ELF-1 (cell line): ENCODE measurements around the gene RNF225.
"Not testable (repeated sequence)": the region's sequence is repeated elsewhere in the genome, so short reads cannot be mapped to it uniquely, and the experiment has no call there.

Experiments used
- DNase-seq: peaks from one replicate; pipeline ENCODE4 v3.0.0-alpha.2; 2016; ENCODE audit warnings: low read depth, low spot score

RNF225 gene

GRCh38 chr19:58395220-58395978 lies at the start of gene RNF225:
Gene RNF225 (plus strand): TSS chr19:58395656. CDS start chr19:58396090, 434 bp downstream.
- DNase-seq, result peak; percentile 69

GRCh38 chr19:58346961-58347929 lies 48.2 kb upstream of the RNF225 start:
- peak; percentile 78 for DNase-seq

- not testable (repeated sequence) for DNase-seq
Measured at GRCh38 chr19:58348080-58348479, 47.4 kb upstream of the RNF225 start.

- DNase-seq, result no peak
Measured at GRCh38 chr19:58349590-58349989, 45.9 kb upstream of the RNF225 start.

DNA sequence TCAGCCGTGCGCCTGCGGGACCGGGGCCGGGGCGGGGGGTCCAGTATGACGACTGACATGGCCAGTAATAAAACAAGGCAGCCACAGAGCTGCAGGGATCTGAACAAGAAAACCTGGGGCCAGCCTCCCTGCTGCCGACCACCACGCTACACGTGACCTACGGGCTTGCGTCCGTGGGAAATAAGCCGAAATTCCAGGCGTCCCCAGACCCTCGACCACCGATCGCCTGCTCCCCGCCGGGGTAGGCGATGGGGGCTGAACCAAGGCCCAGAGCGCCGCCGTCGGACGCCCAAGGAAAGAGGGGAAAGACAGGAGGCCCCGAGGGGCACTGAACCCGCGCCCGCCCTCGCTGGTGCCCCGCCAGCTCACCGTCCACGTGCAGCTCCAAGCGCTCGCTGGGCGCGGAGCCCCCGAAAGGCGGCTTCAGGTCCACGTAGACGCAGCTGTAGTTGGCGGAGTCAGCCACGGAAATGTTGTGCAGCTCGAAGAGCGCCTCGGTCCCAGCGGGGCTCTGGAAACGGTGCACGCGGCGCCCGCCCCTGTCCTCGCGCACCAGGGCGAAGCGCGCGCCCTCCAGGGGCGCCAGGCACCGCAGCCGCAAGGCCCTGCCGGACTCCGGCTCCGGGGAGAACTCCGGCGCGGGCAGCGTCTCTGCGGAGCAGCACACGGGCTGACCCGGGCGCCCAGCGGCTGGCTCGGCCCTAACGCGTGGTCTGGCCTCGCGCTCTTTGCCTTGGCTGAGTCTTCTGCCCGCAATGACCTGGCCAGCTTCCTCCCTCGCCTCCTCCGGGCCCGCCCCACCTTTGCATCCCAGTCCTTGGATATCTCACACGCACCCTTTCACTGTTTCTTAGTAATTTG lies 45.2 kb upstream of the RNF225 start:
- no peak for DNase-seq

DNA sequence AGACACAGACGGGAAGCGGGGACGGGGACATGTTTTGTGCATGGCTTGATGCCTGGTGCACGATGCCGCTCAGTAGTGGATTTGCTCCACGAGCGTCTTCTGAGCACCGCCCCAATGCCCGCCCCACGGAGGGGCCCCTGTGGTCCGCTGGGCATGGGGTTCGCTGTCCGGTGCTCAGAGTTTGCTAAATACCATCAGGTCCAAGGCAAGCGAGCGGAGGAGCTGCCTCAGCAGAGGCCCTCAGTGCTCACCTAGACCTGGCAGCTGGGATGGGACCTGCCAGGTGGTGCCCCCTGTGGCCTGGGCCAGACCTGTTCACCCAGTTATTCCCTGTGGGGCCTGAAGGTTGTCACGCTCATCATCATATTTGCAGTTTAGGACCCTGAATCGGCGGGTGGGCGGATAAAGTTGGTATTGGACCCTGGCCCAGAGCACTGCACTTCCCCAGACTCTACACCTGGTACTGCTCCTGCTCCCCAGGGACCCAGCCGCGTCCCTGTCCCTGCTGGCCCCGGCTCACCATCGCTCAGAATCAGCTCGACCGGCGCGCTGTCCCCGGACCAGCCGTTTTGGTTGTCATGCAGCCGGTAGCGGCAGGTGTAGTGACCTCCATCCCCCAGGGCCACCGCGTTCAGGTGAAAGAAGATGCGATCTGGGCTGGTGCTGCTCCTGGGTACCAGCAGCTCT lies 44.4 kb upstream of the RNF225 start:
- DNase-seq, result no peak

DNA sequence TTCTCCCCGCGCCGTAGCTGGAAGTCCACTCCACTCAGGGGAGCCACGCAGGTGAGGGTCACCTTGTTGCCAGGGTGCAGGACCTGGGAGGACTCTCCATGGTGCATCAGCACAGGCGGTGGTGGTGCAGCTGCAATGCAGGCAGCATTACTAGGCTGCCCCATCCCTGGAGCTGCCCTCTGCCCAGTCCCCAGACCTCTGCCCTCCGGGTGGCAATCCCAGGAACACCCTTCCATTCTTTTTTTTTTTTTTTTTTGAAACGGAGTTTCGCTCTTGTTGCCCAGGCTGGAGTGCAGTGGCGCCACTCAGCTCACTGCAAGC lies 43.9 kb upstream of the RNF225 start:
- no peak for DNase-seq

- DNase-seq, result no peak
Measured at GRCh38 chr19:58351990-58352755, 43.3 kb upstream of the RNF225 start.

DNA sequence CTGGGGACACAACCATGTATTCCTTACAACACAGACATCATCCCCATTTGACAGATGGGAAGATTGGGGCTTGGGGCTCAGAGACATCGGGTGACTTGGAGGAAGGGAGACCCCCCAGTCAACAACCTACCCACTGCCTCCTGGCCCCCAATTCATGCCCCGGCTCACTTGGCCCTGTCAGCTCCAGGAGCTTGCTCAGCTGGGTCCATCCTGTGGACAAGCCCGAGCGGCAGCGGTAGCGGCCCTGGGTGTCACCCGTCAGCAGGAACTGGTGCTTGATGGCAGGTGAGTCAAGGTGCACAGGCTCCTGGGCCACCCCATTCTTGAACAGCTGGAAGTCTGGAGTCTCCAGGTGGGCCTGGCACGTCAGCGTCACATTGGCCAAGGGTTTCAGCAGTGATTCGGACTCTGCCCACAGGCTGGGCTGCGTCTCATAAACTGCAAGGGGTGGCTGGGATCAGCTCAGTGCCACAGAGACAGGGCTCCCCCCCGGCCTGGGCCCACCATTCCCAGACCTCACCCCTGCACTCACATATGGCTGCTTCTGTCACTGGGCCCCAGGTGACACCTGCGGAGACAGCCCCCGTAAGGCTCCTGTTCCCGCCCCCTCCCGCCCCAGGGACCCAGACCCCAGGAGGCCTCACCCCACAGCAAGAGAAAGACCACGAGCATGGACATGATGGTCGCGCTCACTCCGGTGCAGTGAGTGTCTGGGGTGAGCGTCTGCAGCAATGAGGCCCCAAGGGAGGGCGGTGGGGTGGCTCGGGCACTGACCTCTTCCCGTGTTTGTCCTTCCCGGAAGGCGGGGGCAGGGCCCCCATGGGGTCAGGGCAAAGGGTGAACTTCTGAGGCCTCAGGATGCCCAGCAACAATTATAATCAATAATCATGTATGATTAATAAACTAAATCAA lies 42.4 kb upstream of the RNF225 start, which contains the start of gene A1BG:
Gene A1BG (minus strand): TSS at position 733 of the 912 bp plus-strand sequence. CDS start 55 bp downstream, at position 678.
- DNase-seq, result no peak

DNA sequence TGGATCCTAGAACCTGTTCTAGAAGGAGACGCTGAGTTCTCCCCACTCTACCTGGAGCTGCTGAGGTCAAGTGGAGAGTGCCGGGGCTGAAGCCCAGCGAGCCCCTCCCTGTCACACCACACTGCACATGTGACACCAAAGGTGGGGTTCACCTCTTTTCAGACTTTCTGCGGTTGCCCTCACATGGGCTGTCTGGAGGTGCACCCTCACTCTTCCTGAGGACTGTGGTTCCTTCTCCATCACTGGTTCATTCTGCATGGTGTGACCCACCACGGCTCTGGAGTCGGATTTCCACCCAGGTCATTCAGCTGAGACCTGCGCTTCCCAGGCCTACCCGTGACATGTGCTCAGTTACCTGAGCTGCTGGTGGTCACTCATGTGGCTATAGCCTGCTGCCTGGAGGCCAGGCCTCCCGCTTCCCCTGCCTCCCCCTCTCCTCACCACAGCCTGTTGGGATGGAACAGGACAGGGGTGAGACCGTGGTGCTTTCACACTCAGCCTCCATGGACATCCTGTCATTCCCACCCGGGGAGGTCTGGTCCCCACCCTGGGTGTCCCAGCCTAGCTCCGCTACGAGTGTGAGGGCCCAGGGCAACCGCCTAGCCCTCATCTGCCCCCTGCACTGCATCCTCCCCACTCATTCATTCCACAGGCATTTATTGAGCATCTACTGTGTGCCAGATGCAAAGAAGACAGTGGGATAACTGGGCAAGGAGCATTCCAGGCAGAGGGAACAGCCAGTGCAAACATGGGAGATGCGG lies 41.6 kb upstream of the RNF225 start:
- DNase-seq, result no peak

- DNase-seq, result no peak
Measured at GRCh38 chr19:58354478-58355030, 40.9 kb upstream of the RNF225 start.

DNA sequence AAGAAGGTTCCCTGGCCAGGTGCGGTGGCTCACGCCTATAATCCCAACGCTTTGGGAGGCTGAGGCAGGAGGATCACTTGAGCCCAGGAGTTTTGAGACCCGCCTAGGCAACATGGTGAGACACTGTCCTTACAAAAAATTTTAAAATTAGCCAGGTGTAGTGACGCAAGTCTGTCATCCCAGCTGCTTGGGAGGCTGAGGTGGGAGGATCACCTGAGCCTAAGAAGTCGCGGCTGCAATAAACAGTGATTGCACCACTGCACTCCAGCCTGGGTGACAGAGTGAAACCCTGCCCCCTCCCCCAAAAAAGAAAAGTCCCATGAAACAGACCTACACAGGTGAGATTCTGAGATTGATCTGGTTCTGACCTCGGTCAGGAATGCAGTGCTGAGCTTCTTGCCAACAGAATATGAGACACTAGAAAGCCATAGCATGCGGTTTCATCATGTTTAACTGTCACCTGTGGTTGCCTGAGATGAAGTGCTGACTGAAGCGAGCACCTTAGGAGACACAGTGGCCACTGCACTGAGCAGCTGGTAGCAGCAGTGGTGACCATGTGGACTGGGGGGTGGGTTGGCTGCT lies 40.1 kb upstream of the RNF225 start:
- no peak for DNase-seq

GRCh38 chr19:58355908-58356765 lies 39.3 kb upstream of the RNF225 start:
- DNase-seq, result peak; percentile 76

GRCh38 chr19:58356766-58357480 lies 38.5 kb upstream of the RNF225 start:
- DNase-seq, result peak; percentile 34

- DNase-seq, result no peak
Measured at GRCh38 chr19:58357481-58358145, 37.8 kb upstream of the RNF225 start.

DNA sequence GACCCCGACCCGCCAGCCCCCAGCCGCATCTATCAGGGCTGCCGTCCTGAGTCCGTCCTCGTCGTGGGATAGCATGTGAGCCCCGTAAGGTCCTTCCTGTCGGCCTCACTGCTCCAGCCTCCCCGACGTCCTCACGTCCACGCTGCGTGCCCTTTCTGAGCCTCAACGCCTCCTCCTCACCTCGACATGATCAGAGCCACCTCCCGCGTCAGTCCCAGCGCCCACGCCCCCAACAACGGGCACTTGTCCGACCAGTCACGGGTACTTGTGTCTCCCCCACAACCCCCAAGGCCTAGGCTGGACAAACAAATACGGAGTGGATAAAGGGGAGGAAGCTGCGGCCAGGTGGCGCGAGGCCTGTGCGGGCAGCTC lies 33.6 kb upstream of the RNF225 start:
- no peak for DNase-seq
